Sigmoid colon (tissue), 4 donors: Measurements from ENCODE around the gene PER3.

Experiments
- POLR2A ChIP-seq, 2 donors: fragments of 450-650 bp; IDR thresholded peaks; one replicate each; pipeline ENCODE4 v1.6.1; 2016; ENCODE audit warnings: antibody characterized with exemption in 2 of 2, mild to moderate bottlenecking in 2 of 2, moderate library complexity in 2 of 2
- POLR2AphosphoS5 ChIP-seq, 4 donors: sonication (generic); formaldehyde crosslinking; IDR thresholded peaks; one replicate each; pipeline ENCODE4 v1.6.1; 2017; ENCODE audit warnings: antibody characterized with exemption in 4 of 4
- TF ChIP-seq, protein P1 (sequence below), 4 experiments: fragments of 450-650 bp in 3 of 4; fragments of 200-600 bp in 1 of 4; IDR thresholded peaks; one replicate each; pipeline ENCODE4 v1.5.1; 2016 to 2019; ENCODE audit warnings: antibody characterized with exemption in 4 of 4, mild to moderate bottlenecking in 3 of 4, moderate library complexity in 2 of 4

DNA sequence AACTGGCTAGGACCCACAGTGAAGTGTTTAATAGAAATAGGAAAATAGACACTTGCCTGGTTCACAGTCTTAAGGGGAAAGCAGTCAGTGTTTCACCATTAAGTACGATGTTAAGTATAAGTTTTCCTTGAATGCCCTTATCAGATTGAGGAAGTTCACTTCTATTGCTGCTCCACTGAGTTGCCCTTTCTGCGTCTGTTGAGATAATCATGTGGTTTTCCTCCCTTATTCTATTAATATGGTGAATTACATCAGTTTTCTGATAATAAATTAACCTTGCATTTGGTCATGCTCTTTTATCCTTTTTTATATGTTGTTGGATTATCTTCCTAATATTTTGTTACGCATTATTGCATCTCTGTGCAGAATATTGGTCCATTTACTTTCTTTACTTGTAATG, 47.4 kb downstream of the PER3 start:
- TF ChIP-seq, protein P1, sequence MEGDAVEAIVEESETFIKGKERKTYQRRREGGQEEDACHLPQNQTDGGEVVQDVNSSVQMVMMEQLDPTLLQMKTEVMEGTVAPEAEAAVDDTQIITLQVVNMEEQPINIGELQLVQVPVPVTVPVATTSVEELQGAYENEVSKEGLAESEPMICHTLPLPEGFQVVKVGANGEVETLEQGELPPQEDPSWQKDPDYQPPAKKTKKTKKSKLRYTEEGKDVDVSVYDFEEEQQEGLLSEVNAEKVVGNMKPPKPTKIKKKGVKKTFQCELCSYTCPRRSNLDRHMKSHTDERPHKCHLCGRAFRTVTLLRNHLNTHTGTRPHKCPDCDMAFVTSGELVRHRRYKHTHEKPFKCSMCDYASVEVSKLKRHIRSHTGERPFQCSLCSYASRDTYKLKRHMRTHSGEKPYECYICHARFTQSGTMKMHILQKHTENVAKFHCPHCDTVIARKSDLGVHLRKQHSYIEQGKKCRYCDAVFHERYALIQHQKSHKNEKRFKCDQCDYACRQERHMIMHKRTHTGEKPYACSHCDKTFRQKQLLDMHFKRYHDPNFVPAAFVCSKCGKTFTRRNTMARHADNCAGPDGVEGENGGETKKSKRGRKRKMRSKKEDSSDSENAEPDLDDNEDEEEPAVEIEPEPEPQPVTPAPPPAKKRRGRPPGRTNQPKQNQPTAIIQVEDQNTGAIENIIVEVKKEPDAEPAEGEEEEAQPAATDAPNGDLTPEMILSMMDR (IDR thresholded peaks at IDR 0.05): no peak
- TF ChIP-seq POLR2A (IDR thresholded peaks at IDR 0.05) (no peak), POLR2AphosphoS5 (IDR thresholded peaks at IDR 0.05) (no peak)
